Esophagus muscularis mucosa (tissue), 3 donors: ENCODE results near the gene PLCL1.

Experiments
- POLR2A ChIP-seq: fragments of 450-650 bp; IDR thresholded peaks from one replicate; pipeline ENCODE4 v1.6.1; 2017; ENCODE audit warnings: antibody characterized with exemption, moderate library complexity, mild to moderate bottlenecking, low read depth
- POLR2AphosphoS5 ChIP-seq, 2 donors: sonication (generic); formaldehyde crosslinking; IDR thresholded peaks; one replicate each; pipeline ENCODE4 v1.6.1; 2017; ENCODE audit warnings: antibody characterized with exemption in 2 of 2
- TF ChIP-seq, protein P1 (sequence below), 3 experiments: fragments of 200-600 bp in 2 of 3; fragments of 450-650 bp in 1 of 3; sonication (generic) in 2 of 3; IDR thresholded peaks; one replicate each; pipeline ENCODE4 v1.5.1; 2017 to 2019; ENCODE audit warnings: antibody characterized with exemption in 3 of 3, mild to moderate bottlenecking in 2 of 3, moderate library complexity in 1 of 3

DNA sequence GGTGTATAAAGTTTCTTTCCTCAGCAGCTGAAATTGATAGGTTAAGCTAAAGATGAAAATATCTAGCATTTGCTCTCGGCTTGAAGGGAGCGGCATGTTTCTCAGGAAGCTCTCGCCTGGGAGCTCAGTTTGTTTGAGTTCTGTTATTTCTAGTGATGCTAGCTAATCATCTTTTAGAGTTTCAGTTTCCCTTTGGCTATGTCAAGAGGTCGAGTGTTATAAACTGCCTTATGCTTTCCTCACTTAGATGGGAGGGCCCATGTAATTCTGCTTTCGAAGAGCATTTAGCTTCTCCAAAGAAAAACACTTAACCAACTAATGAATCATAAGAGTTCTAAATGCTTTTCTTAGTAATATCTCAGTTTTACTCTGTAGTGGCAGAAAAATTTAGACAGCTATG is 33.6 kb downstream of the PLCL1 start:
- TF ChIP-seq, protein P1, sequence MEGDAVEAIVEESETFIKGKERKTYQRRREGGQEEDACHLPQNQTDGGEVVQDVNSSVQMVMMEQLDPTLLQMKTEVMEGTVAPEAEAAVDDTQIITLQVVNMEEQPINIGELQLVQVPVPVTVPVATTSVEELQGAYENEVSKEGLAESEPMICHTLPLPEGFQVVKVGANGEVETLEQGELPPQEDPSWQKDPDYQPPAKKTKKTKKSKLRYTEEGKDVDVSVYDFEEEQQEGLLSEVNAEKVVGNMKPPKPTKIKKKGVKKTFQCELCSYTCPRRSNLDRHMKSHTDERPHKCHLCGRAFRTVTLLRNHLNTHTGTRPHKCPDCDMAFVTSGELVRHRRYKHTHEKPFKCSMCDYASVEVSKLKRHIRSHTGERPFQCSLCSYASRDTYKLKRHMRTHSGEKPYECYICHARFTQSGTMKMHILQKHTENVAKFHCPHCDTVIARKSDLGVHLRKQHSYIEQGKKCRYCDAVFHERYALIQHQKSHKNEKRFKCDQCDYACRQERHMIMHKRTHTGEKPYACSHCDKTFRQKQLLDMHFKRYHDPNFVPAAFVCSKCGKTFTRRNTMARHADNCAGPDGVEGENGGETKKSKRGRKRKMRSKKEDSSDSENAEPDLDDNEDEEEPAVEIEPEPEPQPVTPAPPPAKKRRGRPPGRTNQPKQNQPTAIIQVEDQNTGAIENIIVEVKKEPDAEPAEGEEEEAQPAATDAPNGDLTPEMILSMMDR (IDR thresholded peaks at IDR 0.05): no peak
- TF ChIP-seq POLR2A (no peak), POLR2AphosphoS5 (IDR thresholded peaks at IDR 0.05) (no peak)
